Karpas-422 (cell line): ENCODE measurements around the gene PDGFA. TPM values are rescaled to one million over a fixed set of nuclear protein-coding genes. Genes with fewer than 3 reads are reported as not detected.

Experiments used
- DNase-seq: peaks from one replicate; pipeline ENCODE4 v3.0.0-alpha.2; 2015
- H2AFZ ChIP-seq: fragments of 200-600 bp; sonication (generic); 2 replicates; pipeline ENCODE4 v1.6.1; 2014; ENCODE audit warnings: antibody characterized with exemption, low read length, mixed read lengths
- H3K27ac ChIP-seq: fragments of 200-600 bp; sonication (generic); 2 replicates; pipeline ENCODE4 v1.5.1; 2014; ENCODE audit warnings: mild to moderate bottlenecking, low read length, moderate library complexity
- H3K27me3 ChIP-seq: fragments of 200-600 bp; sonication (generic); 2 replicates; pipeline ENCODE4 v1.6.1; 2014; ENCODE audit warnings: low read length, mixed read lengths
- H3K36me3 ChIP-seq: fragments of 200-600 bp; sonication (generic); 2 replicates; pipeline ENCODE4 v1.6.1; 2014; ENCODE audit warnings: low read length, mixed read lengths; ENCODE audit not compliant: insufficient read depth
- H3K4me1 ChIP-seq: fragments of 200-600 bp; sonication (generic); 2 replicates; pipeline ENCODE4 v1.6.1; 2014; ENCODE audit warnings: mild to moderate bottlenecking, low read length, mixed read lengths
- H3K4me2 ChIP-seq: fragments of 200-600 bp; sonication (generic); 2 replicates; pipeline ENCODE4 v1.6.1; 2014; ENCODE audit warnings: low read length, low read depth, mild to moderate bottlenecking; ENCODE audit not compliant: poor library complexity, severe bottlenecking
- H3K4me3 ChIP-seq: fragments of 200-600 bp; sonication (generic); 2 replicates; pipeline ENCODE4 v1.5.1; 2014; ENCODE audit warnings: mild to moderate bottlenecking, antibody characterized with exemption, low read length, mixed read lengths
- H3K79me2 ChIP-seq: fragments of 200-600 bp; sonication (generic); 2 replicates; pipeline ENCODE4 v1.6.1; 2014; ENCODE audit warnings: mild to moderate bottlenecking, low read length, mixed read lengths
- H3K9ac ChIP-seq: fragments of 200-600 bp; sonication (generic); 2 replicates; pipeline ENCODE4 v1.6.0; 2014; ENCODE audit warnings: low read length
- H3K9me2 ChIP-seq: fragments of 200-600 bp; sonication (generic), shearing (Covaris generic); replicated peaks from 2 replicates; pipeline ENCODE4 v1.6.0; 2014; ENCODE audit warnings: mild to moderate bottlenecking, low read length, moderate library complexity; ENCODE audit not compliant: insufficient read depth
- H3K9me3 ChIP-seq: fragments of 300-700, 200-600 bp; sonication (generic); 2 replicates; pipeline ENCODE4 v1.6.1; 2014; ENCODE audit warnings: low read length, mixed read lengths
- H4K20me1 ChIP-seq: fragments of 200-600 bp; sonication (generic); 2 replicates; pipeline ENCODE4 v1.6.1; 2014; ENCODE audit warnings: mild to moderate bottlenecking, antibody characterized with exemption, low read length, low read depth; ENCODE audit not compliant: insufficient read depth
- total RNA-seq: library from RNA; depleted of rRNA; stranded (reverse); fragments of >200 nt; shearing (Covaris generic); gene quantifications from 2 replicates; pipeline ENCODE4 v1.2.3, GENCODE V29; 2014; ENCODE audit warnings: low replicate concordance; rRNA removed

Gene PDGFA
- total RNA-seq, 1 experiment from 2014 or later: 0.56 TPM

DNA sequence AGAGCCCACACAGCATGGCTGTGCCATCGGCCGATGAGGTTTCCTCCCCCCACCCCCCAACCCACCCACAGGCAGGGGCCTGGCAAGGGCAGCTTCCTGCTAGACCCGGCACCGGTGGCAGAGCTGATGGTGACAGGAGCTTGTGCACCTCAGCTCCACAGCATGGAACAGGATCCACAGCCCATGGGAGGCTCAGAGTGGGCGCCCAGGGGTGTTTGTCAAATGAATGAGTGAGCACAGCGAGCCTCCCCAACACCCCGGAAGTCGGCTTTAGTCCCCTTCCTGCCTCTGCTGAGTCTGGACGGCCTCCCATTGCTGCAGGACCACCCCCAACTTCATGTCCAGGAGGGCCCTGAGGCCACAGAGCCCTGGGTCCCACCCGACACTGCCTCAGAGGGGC, 68.9 kb downstream of the PDGFA start:
- Histone ChIP-seq H2AFZ (no peak overlapping the region), H3K4me2 (no peak overlapping the region), H3K4me3 (no peak overlapping the region), H3K27me3 (no peaks in the 10 kb centered on the region), H4K20me1 (no peaks in the 10 kb centered on the region), H3K9ac (no peak overlapping the region), H3K9me3 (no peaks in the 10 kb centered on the region), H3K4me1 (no peaks in the 10 kb centered on the region), H3K79me2 (no peaks in the 10 kb centered on the region), H3K27ac (no peak overlapping the region), H3K36me3 (no peaks in the 10 kb centered on the region), H3K9me2 (no peaks in the 10 kb centered on the region)
- DNase-seq: no peak

GRCh38 chr7:450036-450435, 69.6 kb downstream of the PDGFA start:
- Histone ChIP-seq H3K4me2 (no peak overlapping the region), H3K9me2 (no peaks in the 10 kb centered on the region), H3K36me3 (no peaks in the 10 kb centered on the region), H3K9me3 (no peaks in the 10 kb centered on the region), H3K4me3 (no peak overlapping the region), H2AFZ (no peak overlapping the region), H3K4me1 (no peaks in the 10 kb centered on the region), H3K27ac (no peak overlapping the region), H3K27me3 (no peaks in the 10 kb centered on the region), H3K9ac (no peak overlapping the region), H3K79me2 (no peaks in the 10 kb centered on the region), H4K20me1 (no peaks in the 10 kb centered on the region)
- no peak for DNase-seq

GRCh38 chr7:449324-450019, 70.2 kb downstream of the PDGFA start:
- Histone ChIP-seq H4K20me1 (no peaks in the 10 kb centered on the region), H3K36me3 (no peaks in the 10 kb centered on the region), H3K9me2 (no peaks in the 10 kb centered on the region), H3K4me2 (no peak overlapping the region), H3K27ac (no peak overlapping the region), H3K27me3 (no peaks in the 10 kb centered on the region), H3K9me3 (no peaks in the 10 kb centered on the region), H3K79me2 (no peaks in the 10 kb centered on the region), H3K9ac (no peak overlapping the region), H3K4me3 (no peak overlapping the region), H3K4me1 (no peaks in the 10 kb centered on the region), H2AFZ (no peak overlapping the region)
- DNase-seq: no peak

DNA sequence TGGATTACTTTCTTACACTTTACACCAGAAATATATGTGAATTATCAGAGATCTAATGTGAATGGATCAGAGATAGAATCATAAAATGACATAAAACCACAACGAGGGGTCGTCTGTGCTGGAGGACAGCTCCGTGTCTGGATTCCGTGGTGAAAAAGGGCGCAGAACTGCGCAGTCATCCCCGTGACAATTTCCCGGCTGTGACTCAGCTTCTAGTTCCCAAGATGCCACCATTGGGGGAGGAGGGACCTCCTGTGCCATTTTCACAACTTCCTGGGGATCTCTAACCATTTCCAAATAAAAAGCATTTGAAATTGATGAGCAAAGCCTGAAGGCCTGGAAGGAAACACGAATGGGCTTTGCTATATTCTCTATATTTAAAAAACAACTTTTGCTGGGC, 72.1 kb downstream of the PDGFA start:
- no peaks in the 10 kb centered on the region for H3K79me2 ChIP-seq
- H3K9me3 ChIP-seq: no peaks in the 10 kb centered on the region
- H3K4me1 ChIP-seq: no peaks in the 10 kb centered on the region
- no peak overlapping the region for H3K4me3 ChIP-seq
- no peaks in the 10 kb centered on the region for H3K36me3 ChIP-seq
- H4K20me1 ChIP-seq: no peaks in the 10 kb centered on the region
- H3K9ac ChIP-seq: no peak overlapping the region
- no peak for DNase-seq
- no peak overlapping the region for H3K27ac ChIP-seq
- no peaks in the 10 kb centered on the region for H3K9me2 ChIP-seq
- no peaks in the 10 kb centered on the region for H3K27me3 ChIP-seq
- no peak overlapping the region for H2AFZ ChIP-seq
- no peak overlapping the region for H3K4me2 ChIP-seq

Other genes with a start within 250 kb of the PDGFA start
- gene FOXL3, start 229.7 kb downstream of the PDGFA start, total RNA-seq: not detected in 2 replicates
- gene DNAAF5, start 206.9 kb upstream of the PDGFA start, total RNA-seq: 21.0 and 22.6 TPM in 2 replicates
- gene PRKAR1B, start 207.4 kb upstream of the PDGFA start, total RNA-seq: 9.6 and 20.0 TPM in 2 replicates